GM13976 (cell line): ENCODE data around the gene OFD1.

ENCODE experiments used
- DNase-seq: peaks from one replicate; pipeline ENCODE4 v3.0.0; 2012; ENCODE audit warnings: low spot score
- CTCF ChIP-seq: IDR thresholded peaks from 2 replicates; pipeline ENCODE4 v1.5.1; 2012; ENCODE audit warnings: borderline replicate concordance, mild to moderate bottlenecking; ENCODE audit not compliant: insufficient read depth; ENCODE audit errors: extremely low read depth, missing control alignments, control extremely low read depth
- in situ Hi-C: fragments of 300-500 bp; cut with MboI; formaldehyde crosslinking; loops from one replicate; pipeline ENCODE4 v1.12.0; 2022; ENCODE audit warnings: low sequenced_read_pairs, mixed read lengths, inconsistent platforms; ENCODE audit not compliant: unreplicated experiment

Gene OFD1

GRCh38 chrX:13689741-13690211, 44.8 kb upstream of the OFD1 start:
- no peak for TF ChIP-seq CTCF
- in situ Hi-C loops = no loop called here
- no peak for DNase-seq

- DNase-seq = no peak
- no peak for TF ChIP-seq CTCF
- in situ Hi-C loops = no loop called here
Measured at GRCh38 chrX:13690836-13691235, 43.7 kb upstream of the OFD1 start.

GRCh38 chrX:13691841-13692371, 42.6 kb upstream of the OFD1 start:
- in situ Hi-C loops = no loop called here

GRCh38 chrX:13692771-13693231, 41.7 kb upstream of the OFD1 start:
- in situ Hi-C loops = no loop called here

More at GRCh38 chrX:13691841-13692371, 42.6 kb upstream of the OFD1 start:
- DNase-seq = no peak
- TF ChIP-seq CTCF = no peak

GRCh38 chrX:13693341-13693961, 41.1 kb upstream of the OFD1 start:
- DNase-seq = no peak
- no peak for TF ChIP-seq CTCF
- in situ Hi-C loops = no loop called here

More at GRCh38 chrX:13692771-13693231, 41.7 kb upstream of the OFD1 start:
- TF ChIP-seq CTCF = no peak
- no peak for DNase-seq

- no peak for DNase-seq
- no peak for TF ChIP-seq CTCF
- in situ Hi-C loops = no loop called here
Measured at GRCh38 chrX:13694359-13694758, 40.2 kb upstream of the OFD1 start.
